MV-4-11 (cell line): Measurements from ENCODE around the gene GALNT11.
"Not testable (repeated sequence)": the region's sequence is repeated elsewhere in the genome, so short reads cannot be mapped to it uniquely, and the experiment has no call there.

ENCODE experiments used
- DNase-seq: peaks from one replicate; lab custom pipeline; 2025; lab: John Stamatoyannopoulos, UW

The GALNT11 gene

GRCh38 chr7:152025077-152025936, at the start of gene GALNT11:
TSS of gene GALNT11 (plus strand) at chr7:152025674. CDS start at chr7:152094228, 68,554 bp downstream.
- DNase-seq = peak; percentile 71

DNA sequence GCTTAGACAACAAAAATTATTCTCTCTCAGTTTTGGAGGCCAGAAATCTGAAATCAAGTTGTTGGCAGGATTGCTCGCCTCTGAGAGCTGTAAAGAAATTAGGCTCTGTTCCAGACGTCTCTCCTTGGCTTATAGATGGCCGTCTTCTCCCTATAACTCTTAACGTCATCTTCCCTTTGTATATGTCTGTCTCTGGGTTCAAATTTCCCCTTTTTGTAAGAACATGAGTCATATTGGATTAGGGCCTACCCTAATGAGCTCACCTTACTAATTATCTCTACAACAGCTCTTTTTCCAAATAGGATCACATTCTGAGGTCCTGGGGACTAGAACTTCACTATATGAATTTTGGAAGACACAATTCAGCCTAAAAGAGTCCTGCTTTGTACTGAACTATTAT, 46.9 kb upstream of the GALNT11 start:
- DNase-seq = no peak

- DNase-seq = no peak
Observed at GRCh38 chr7:151981223-151981622, 44.3 kb upstream of the GALNT11 start.

- no peak for DNase-seq
Observed at GRCh38 chr7:151982806-151983205, 42.7 kb upstream of the GALNT11 start.

- no peak for DNase-seq
Observed at GRCh38 chr7:151984612-151985011, 40.9 kb upstream of the GALNT11 start.

DNA sequence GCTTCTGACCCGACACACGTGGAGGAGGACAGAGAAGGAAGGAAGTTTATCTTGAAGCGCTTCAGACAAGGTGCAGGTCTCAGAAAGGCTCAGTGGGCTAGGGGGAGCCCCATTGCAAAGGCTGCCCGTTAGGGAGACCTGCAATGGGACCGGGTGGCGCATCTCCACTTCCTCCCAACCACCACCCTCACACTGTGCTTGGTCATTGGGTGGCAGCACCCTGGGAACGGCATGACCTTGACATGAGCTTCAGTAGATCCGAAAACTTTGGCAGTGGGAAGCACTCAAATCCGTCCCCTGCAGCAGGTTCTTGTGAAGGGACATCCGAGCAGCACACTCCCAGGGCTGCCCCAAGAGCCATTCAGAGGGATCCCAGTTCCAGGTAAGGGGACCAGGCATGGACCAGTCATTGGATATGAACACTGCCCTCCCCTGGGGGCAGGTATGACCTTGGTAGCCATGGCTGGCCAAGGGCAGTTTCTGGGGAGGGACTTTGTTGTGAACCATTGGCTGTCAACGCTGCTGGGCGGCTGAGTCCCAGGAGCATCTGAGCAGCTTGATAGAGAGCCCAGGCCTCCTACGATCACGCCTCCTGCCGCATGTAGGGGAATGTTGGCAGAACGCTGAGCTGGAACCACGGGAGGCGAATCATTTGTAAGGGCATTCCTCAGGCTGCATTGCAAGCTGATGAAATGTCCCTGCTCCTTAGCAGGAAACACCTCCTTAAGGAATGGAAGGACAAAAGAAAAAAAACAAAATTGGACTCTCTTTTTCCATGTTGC, 37.5 kb upstream of the GALNT11 start:
- no peak for DNase-seq

DNA sequence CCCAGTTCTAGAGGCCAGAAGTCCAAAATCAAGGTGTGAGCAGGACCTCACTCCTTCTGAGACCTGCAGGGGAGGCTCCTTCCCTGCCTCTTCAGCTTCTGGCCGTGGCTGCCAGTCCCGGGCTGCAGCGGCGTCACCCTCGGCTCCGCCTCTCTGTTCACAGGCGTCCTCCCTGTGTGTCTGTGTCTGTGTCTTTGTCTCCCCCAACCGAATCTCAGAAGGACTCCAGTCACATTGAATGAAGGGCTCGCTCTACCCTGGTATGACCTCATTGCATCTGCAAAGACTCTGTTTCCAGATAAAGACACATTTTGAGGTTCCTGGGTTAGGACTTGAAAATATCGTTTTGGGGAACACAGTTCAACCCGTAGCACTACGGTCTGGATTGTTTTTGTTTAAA, 33.1 kb upstream of the GALNT11 start:
- peak; percentile 52 for DNase-seq

DNA sequence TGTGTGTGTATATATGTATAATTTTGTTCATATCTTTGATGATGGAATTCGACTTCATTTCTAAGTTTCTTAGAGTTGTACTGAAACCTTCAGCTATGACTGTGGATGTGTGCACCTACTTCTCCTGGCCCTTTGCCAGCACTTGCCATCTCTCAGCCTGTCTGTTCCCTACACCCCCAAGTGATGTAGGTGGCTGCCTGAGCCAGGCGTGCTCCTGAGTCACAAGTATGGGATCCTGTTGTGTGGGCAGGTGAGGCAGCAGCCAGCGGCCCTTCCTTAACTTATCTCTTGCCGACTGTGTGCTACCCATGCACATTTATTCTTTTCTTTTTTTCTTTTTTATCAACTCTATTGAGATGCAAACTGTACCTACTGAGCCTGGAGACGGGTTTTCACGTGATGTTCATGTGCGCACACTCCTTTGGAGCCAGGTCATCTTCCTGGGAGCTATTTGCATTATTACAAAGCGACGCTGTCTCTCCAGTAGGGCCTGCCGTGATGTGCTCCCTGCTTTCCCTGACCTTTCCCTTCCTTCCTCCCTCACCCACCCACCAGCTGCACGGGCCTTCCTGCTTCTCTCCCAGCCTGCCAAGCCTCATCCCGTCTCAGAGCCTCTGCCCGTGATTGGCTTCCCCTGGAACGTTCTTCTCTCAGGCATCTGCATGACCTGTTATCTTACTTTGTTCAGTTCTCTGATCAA, 31.3 kb upstream of the GALNT11 start:
- DNase-seq = no peak

DNA sequence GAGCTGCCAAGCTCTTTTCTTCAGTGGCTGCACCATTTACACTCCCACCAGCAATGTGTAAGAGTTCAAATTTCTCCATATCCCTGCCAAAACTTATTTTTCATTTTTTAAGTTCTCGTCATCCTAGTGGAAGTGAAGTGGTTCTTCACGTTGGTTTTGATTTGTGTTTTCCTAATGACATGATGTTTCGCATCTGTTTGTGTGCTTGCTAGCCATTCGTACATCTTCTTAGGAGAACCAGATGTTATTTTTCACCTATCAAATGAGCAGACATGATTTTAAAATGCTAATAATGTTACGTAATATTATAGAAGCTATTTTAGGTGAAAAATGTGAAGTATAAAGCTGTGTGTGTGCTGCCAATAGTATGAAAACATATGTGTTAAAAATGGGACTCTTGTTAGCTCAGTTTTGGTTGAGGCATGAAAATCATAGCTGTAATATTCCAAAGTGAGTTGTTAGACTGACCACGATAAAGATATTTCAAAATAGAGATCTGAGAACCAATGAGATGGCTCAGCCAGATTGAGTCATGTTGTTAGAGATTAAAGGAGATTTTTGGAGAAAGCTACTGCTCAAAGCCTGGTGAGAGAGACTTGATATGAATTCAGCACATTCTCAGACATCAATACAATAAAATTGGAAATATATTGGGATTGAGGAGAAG, 25.9 kb upstream of the GALNT11 start:
- DNase-seq = peak; percentile 12

- no peak for DNase-seq
Observed at GRCh38 chr7:152000191-152000590, 25.3 kb upstream of the GALNT11 start.

DNA sequence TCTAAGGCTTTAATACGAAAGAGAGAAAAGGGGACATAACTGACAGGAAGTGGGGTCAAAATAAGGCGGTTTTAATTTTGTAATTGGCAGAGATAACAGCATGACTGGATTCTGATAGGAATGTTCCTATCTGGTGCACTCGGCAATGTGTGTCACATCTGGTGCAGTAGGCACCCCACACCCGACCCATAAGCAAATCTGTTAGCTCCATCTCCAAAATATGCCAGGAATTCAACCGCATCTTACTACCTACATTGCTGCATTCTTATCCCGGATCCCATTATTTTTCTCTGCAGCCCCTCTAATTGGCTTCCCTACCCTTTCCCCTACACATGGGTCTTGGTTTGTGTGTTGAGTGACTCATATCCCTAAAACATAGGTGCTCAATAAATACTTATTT, 19.1 kb upstream of the GALNT11 start:
- no peak for DNase-seq

DNA sequence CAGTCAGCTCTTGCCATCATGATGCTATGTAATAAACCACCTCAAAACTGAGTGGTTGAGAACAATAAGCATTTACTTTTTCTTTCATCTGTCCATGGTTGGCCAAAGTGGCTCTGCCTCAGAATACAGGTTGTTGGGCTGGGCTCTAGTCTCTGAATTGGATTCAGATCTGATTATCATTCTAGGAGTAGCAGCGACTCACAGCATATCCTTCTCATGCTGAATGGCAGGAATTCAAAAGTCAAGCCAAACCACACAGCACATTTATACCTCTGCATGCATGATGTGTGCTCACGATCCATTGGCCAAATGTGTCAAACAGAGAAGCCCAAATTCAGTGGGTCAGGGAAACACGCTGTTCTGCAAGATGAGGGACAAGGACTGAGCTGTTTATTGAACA, 13.6 kb upstream of the GALNT11 start:
- DNase-seq = no peak

DNA sequence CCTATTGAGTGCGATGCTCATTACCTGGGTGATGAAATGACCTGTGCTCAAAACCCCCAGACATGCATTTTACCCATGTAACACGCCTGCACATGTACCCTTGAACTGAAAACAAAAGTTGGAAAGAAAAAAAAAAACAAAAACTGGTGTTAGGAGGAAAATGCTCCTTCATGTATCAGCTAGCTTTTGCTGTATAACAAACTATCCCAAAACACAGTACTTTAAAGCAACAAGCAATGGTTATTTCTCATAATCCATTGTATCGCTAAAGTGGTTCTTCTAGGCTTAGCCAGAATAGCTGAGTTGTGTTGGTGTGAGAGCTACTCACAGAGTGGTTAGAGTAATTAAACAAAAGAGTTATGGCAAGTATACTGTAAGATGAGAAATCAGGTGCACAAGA, 12.2 kb upstream of the GALNT11 start:
- DNase-seq = no peak

DNA sequence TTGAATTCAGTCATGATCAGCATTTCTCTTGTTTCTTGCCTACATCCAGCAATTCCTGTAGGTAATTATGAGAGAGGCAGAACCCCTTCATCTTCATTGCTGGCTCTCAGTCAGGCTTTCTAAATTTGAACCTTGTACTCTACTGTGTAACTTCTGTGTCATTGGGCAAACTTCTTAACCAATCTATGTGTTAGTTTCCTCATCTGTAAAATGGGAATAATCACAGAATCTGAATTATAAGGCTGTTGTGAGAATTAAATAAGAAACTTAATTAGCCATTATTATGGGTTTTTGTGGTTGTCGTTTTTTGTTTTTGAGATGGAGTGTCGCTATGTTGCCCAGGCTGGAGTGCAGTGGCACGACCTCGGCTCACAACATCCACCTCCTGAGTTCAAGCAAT, 11.5 kb upstream of the GALNT11 start:
- no peak for DNase-seq

DNA sequence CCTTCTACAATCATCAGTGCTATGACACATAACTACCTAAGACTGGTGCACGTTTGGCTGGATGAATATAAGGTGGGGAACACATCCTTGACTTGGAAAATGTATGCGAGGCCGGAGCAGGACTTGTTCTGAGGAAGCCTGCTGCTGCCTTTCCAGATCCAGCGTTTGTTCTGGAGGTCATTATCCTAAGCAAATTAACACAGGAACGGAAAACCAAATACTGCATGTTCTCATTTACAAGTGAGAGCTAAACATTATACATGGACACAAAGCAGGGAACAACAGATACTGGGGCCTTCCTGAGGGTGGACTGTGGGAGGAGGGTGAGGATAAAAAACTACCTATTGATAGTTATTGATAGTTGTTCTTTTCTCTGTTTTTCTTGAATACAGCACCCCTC, 10.8 kb upstream of the GALNT11 start:
- DNase-seq = no peak

- DNase-seq = no peak
Observed at GRCh38 chr7:152015600-152015999, 9.9 kb upstream of the GALNT11 start.

- DNase-seq = no peak
Observed at GRCh38 chr7:152016947-152017346, 8.5 kb upstream of the GALNT11 start.

DNA sequence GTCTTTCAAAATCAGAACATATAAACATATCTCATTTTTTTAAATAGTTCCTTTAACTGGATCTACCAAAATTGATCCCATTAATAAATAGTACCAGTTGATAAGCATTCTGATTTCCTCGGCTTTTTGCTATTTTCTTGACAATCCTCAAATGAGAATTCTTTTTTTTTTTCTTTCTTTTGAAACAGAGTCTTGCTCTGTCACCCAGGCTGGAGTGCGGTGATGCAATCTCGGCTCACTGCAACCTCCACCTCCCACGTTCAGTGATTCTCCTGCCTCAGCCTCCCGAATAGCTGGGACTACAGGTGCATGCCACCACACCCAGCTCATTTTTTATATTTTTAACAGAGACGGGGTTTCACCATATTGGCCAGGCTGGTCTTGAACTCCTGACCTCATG, 7.8 kb upstream of the GALNT11 start:
- DNase-seq = not testable (repeated sequence)

DNA sequence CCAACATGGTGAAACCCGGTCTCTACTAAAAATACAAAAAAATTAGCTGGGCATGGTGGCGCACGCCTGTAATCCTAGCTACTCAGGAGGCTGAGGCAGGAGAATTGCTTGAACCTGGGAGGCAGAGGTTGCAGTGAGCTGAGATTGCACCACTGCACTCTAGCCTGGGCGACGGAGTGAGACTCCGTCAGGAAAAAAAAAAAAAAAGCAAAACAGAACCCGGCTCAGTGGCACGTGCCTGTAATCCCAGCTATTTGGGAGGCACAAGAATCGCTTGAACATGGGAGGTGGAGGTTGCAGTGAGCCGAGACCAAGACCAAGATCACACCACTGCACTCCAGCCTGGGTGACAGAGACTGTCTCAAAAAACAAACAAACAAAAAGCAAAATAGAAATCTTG, 3.7 kb upstream of the GALNT11 start:
- not testable (repeated sequence) for DNase-seq

DNA sequence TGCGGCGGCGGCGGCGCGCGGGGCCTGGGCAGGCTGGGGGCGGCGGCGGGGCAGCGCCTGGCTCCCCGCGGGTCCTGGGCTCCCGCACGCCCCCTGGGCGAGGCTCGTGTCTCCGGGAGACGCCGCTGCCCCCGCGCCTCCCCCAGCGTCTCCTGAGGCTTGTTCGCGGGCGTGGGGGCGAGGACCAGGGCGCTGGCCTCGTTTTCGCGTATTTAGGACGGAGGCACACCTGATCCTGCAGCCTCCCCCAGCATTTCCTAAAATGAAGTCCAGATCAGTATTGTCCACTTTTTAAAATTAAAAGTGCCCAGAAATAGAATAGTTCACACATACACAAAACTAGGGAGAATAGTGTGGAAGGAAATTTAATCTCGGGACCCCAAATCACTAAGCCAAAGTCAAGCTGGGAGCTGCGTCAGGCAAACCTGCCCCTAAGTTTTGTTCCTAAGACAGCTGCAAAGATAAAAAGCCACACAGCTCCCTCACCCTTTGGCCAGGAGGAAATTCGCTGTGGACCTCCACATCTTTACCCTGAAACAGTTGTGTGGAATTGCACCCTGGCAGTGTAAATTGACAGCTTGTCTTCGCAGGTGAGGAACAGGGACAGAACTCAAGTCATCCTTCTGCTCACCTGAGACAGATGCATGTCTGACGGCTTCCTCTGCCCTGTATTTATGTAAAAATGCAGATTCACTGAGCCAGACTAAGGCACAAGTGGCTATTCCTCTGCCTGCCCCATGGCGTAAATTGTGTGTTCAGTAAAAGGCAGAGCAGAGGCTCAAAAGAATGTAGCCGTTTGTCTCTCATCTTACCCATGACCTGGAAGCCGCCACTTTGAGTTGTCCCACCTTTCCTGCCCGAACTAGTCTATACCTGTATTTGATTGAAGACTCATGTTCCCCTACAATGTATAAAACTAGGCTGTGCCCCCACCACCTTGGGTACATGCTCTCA, 740 bp downstream of the GALNT11 start:
- DNase-seq = no peak
